DOHH2 (cell line): ENCODE results near the gene DLL3.

Source experiments
- H3F3A ChIP-seq: fragments of 200-600 bp; sonication (generic), shearing (Covaris generic); 2 replicates; pipeline ENCODE4 v1.6.0; 2016; ENCODE audit warnings: antibody characterized with exemption, mild to moderate bottlenecking; ENCODE audit not compliant: control insufficient read depth, insufficient read depth
- H3K27ac ChIP-seq: fragments of 200-600 bp; sonication (generic); 2 replicates; pipeline ENCODE4 v1.5.1; 2014; ENCODE audit warnings: low read depth, mild to moderate bottlenecking, low read length, moderate library complexity
- H3K27me3 ChIP-seq: fragments of 200-600 bp; sonication (generic); 2 replicates; pipeline ENCODE4 v1.6.1; 2014; ENCODE audit warnings: mild to moderate bottlenecking, low read length, mixed read lengths; ENCODE audit not compliant: control insufficient read depth
- H3K36me3 ChIP-seq: fragments of 200-600 bp; sonication (generic); 2 replicates; pipeline ENCODE4 v1.6.1; 2014; ENCODE audit warnings: mild to moderate bottlenecking, low read length, moderate library complexity, mixed read lengths; ENCODE audit not compliant: control insufficient read depth
- H3K4me1 ChIP-seq: fragments of 200-600 bp; sonication (generic); 2 replicates; pipeline ENCODE4 v1.6.1; 2014; ENCODE audit warnings: mild to moderate bottlenecking, low read length, mixed read lengths; ENCODE audit not compliant: control insufficient read depth
- H3K4me2 ChIP-seq: fragments of 200-600 bp; sonication (generic); 2 replicates; pipeline ENCODE4 v1.6.0; 2014; ENCODE audit warnings: mild to moderate bottlenecking, low read length, moderate library complexity
- H3K4me3 ChIP-seq: fragments of 200-600 bp; sonication (generic); 2 replicates; pipeline ENCODE4 v1.5.1; 2014; ENCODE audit warnings: mild to moderate bottlenecking, low read length, mixed read lengths
- H3K79me2 ChIP-seq: fragments of 200-600 bp; sonication (generic); 2 replicates; pipeline ENCODE4 v1.6.1; 2014; ENCODE audit warnings: mild to moderate bottlenecking, low read length, mixed read lengths; ENCODE audit not compliant: control insufficient read depth
- H3K9me2 ChIP-seq: fragments of 200-600 bp; sonication (generic); replicated peaks from 2 replicates; pipeline ENCODE4 v1.6.1; 2014; ENCODE audit warnings: mild to moderate bottlenecking, low read length, mixed read lengths; ENCODE audit not compliant: control insufficient read depth
- H3K9me3 ChIP-seq: fragments of 200-600 bp; sonication (generic); 2 replicates; pipeline ENCODE4 v1.6.1; 2014; ENCODE audit warnings: antibody characterized with exemption, low read length, mixed read lengths; ENCODE audit not compliant: control insufficient read depth, insufficient read depth
- H4K20me1 ChIP-seq: fragments of 200-600 bp; sonication (generic); 2 replicates; pipeline ENCODE4 v1.6.0; 2014; ENCODE audit warnings: low read depth, mild to moderate bottlenecking, antibody characterized with exemption, low read length, moderate library complexity; ENCODE audit not compliant: control insufficient read depth, insufficient read depth
- CTCF ChIP-seq: fragments of 200-600 bp; sonication (generic); IDR thresholded peaks from one replicate; pipeline ENCODE4 v1.5.1; 2014; ENCODE audit warnings: antibody characterized with exemption, mild to moderate bottlenecking, low read depth, low read length; ENCODE audit not compliant: poor library complexity, severe bottlenecking
- EZH2phosphoT487 ChIP-seq: fragments of 200-600 bp; sonication (generic); IDR thresholded peaks from 2 replicates; pipeline ENCODE4 v1.6.1; 2017; ENCODE audit warnings: borderline replicate concordance, mild to moderate bottlenecking, antibody characterized with exemption, low read length, moderate library complexity, mixed read lengths

The DLL3 gene

GRCh38 chr19:39465956-39466747, 32.6 kb upstream of the DLL3 start:
- Histone ChIP-seq H3K4me1 (no peaks in the 10 kb centered on the region), H3K79me2 (no peaks in the 10 kb centered on the region; the same call in 1 of the 2 replicates), H3K4me3 (no peak overlapping the region), H3K27me3 (no peaks in the 10 kb centered on the region), H3K9me3 (no peaks in the 10 kb centered on the region), H4K20me1 (no peaks in the 10 kb centered on the region), H3K27ac (no peak overlapping the region), H3K4me2 (no peak overlapping the region), H3F3A (no peaks in the 10 kb centered on the region), H3K9me2 (no peaks in the 10 kb centered on the region), H3K36me3 (peaks cover 76% of the 10 kb centered on the region)
- TF ChIP-seq CTCF (no peak), EZH2phosphoT487 (no peak)

GRCh38 chr19:39467941-39468340, 30.8 kb upstream of the DLL3 start:
- no peaks in the 10 kb centered on the region for H4K20me1 ChIP-seq
- H3K9me3 ChIP-seq: no peaks in the 10 kb centered on the region
- TF ChIP-seq CTCF (no peak), EZH2phosphoT487 (no peak)
- no peaks in the 10 kb centered on the region for H3K9me2 ChIP-seq
- H3K79me2 ChIP-seq: no peaks in the 10 kb centered on the region; the same call in 1 of the 2 replicates
- no peaks in the 10 kb centered on the region for H3K4me1 ChIP-seq
- H3K4me3 ChIP-seq: no peak overlapping the region
- H3K27me3 ChIP-seq: no peaks in the 10 kb centered on the region
- peaks cover 85% of the 10 kb centered on the region for H3K36me3 ChIP-seq
- H3K27ac ChIP-seq: no peak overlapping the region
- no peaks in the 10 kb centered on the region for H3F3A ChIP-seq
- no peak overlapping the region for H3K4me2 ChIP-seq

- no peaks in the 10 kb centered on the region for H3F3A ChIP-seq
These were observed 29.7 kb upstream of the DLL3 start for GRCh38 chr19:39469036-39469435.

More at GRCh38 chr19:39469036-39469435, 29.7 kb upstream of the DLL3 start:
- no peaks in the 10 kb centered on the region for H3K4me1 ChIP-seq
- H3K36me3 ChIP-seq: peaks cover 91% of the 10 kb centered on the region
- no peaks in the 10 kb centered on the region for H3K9me2 ChIP-seq
- H3K4me2 ChIP-seq: no peak overlapping the region
- no peaks in the 10 kb centered on the region; the same call in 1 of the 2 replicates for H3K79me2 ChIP-seq
- H4K20me1 ChIP-seq: no peaks in the 10 kb centered on the region
- no peak overlapping the region for H3K4me3 ChIP-seq
- TF ChIP-seq EZH2phosphoT487: no peak
- TF ChIP-seq CTCF: no peak
- no peaks in the 10 kb centered on the region for H3K27me3 ChIP-seq
- no peaks in the 10 kb centered on the region for H3K9me3 ChIP-seq
- H3K27ac ChIP-seq: no peak overlapping the region
